ENCODE results near the gene DHDH. TPM values are rescaled to one million over a fixed set of nuclear protein-coding genes. Genes with fewer than 3 reads are reported as not detected.

DHDH gene
- total RNA-seq, 1 donor from 2014 or later, result 0.35 TPM

DNA sequence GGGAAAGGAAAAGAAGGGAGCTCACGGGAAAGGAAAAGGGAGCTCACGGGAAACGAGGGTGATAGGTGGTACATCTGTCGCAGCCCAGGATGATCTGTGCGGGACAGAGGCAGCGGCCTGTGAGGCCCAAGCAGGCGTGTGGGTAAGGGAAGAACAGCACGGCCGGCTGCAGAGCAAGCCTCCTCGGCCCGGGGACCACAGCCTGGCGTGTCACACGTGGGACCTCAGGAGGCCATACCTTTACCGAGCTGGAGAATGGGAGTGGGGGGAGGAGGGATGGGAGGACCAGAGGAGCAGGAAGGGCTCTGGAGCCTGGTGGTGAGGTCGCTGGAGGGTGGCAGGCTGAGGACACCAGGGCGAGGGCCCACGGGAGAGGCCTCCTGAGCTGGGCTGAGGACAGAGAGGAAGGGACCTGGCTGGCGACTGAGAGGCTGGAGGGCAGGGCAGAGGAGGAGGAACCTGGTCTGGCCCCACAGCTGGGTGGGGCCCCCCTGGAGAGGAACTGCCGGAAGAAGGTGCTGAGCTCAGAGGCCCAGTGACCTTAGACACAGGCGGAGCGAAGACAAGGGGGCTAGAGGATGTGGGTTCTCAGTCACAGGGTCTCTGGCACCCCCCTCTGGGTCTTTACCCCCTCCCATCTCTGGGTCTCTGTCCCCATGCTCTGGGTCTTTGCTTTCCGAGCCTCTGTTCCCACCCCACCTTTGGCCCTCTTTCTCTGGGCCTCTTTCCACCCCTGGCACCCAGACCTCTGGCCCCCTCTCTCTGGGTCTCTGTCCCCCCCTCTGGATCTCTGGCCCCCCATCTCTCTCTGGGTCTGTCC, 28.7 kb downstream of the DHDH start:
- intact Hi-C loops (cut with micrococcal nuclease), result loop anchor here (5.0 kb wide), 1 partner anchor 325 kb away; the partner anchor contains the start of gene DBP
- Mint-ChIP-seq H3K4me1 (peaks cover 63% of the 10 kb centered on the region), H3K36me3 (ENCODE audit: low read depth) (peaks cover 57% of the 10 kb centered on the region), H3K4me3 (peak overlapping the region; percentile 100), H3K9me3 (no peaks in the 10 kb centered on the region), H3K27me3 (no peaks in the 10 kb centered on the region), H3K27ac (peak overlapping the region; percentile 99)
- peak; percentile 81 for DNase-seq

DNA sequence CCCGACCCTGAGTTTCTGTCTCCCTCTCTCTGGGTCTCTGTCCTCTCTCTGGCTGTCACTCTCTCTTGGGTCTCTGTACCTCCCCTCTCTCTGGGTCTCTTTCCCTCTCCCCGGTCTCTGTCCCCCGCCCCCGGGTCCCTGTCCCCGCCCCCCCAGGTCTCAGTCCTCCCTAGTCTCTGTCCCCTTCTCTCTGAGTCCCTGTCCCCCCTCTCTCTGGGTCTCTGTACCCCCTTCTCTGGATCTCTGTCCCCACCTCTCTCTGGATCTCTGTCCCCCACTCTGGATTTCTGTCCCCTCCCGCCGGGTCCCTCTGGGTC, 29.3 kb downstream of the DHDH start:
- H3K4me1 Mint-ChIP-seq, result peaks cover 62% of the 10 kb centered on the region
- no peaks in the 10 kb centered on the region for H3K9me3 Mint-ChIP-seq
- H3K4me3 Mint-ChIP-seq, result peak overlapping the region; percentile 100
- no peak for DNase-seq
- intact Hi-C loops (cut with micrococcal nuclease), result loop anchor here (5.0 kb wide), 1 partner anchor 326 kb away; the partner anchor contains the start of gene DBP
- peak overlapping the region; percentile 99 for H3K27ac Mint-ChIP-seq
- no peaks in the 10 kb centered on the region for H3K27me3 Mint-ChIP-seq
- H3K36me3 Mint-ChIP-seq (ENCODE audit: low read depth), result peaks cover 55% of the 10 kb centered on the region

DNA sequence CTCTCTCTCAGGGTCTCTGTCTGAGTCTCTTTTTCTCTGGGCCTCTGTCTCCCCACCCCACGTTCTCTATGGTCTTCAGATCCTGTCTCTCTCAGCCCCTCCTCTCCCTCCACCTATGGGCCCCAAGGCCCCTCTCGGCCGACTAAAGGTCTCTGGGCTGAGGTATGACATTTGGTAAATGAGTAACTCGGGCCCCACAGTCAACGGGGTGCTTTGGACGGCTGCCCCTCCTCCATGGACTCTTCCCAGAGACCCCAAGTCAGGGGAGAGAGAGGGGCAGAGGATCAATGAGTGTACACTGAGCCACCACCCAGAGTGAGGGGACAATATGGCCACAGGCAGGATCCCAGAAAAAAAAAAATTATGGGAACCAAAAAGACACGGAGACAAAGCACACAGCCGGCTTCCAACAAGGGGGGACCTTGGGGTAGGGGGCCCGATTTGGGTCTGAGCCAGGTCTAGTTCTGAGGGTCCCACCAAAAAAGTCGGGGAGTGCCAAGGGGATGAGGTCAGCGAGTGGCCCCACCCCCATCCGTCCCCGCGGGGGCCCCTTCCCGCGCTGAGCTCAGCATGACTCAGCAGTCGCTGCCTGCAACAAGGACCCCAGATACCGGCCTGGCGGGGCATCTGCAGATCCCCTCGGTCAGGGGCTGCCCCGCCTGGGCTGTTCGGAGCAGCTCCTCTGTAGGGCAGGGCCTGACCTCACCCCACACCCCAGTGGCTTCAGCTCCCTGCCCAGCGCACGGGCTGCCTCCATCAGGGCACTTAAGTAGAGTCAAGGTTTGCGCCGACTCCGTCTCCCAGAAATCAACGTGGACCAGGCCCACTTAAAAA, 30.1 kb downstream of the DHDH start:
- H3K27me3 Mint-ChIP-seq, result no peaks in the 10 kb centered on the region
- H3K4me1 Mint-ChIP-seq, result peaks cover 63% of the 10 kb centered on the region
- H3K36me3 Mint-ChIP-seq (ENCODE audit: low read depth), result peaks cover 54% of the 10 kb centered on the region
- peak overlapping the region; percentile 100 for H3K4me3 Mint-ChIP-seq
- intact Hi-C loops (cut with micrococcal nuclease), result loop anchor here (1.0 to 5.0 kb wide), 4 partner anchors 9 to 326 kb away; partner anchors contain the start of genes BAX, DBP and NUCB1
- H3K27ac Mint-ChIP-seq, result peak overlapping the region; percentile 99
- DNase-seq, result peak; percentile 89
- H3K9me3 Mint-ChIP-seq, result no peaks in the 10 kb centered on the region

DNA sequence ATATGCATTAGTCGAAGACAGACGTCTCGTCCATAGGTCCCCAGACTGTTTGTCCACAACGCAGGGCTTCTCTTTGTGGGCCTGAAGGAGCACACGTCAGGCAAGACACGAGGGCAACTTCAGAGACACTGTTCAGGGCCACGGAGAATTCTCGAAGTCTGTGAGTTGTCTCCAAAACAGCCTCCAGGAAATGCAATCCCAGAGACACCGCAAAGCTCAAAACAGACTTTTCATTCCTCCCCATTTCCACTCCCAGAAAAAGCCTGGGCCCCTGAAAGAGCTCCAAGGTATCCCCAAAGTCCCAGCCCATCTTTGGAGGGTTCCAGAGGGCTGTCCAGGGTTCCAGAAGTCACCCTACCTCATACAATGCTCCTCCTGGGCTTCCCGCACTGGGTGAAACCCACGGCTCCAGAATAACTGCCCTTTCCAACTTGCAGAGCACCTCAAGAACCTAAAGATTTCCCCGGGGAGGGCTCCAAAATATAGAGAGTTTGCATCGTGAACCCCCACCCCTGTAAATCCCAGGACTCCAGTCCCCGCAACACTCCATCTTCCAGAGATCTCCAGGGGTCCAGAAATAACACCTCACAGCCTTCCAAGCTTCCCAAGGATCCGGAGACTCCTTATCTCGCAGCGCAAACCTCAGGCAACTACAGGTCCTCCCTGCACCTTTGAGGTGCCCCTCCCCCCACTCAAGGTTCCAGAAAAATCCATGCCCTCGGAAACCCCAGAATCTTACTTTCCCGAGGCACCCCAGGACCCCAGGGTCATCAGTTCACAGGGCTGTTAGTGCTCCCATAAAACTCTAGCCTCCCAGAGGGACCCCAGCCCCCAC, 30.9 kb downstream of the DHDH start:
- Mint-ChIP-seq H3K9me3 (no peaks in the 10 kb centered on the region), H3K27ac (peak overlapping the region; percentile 99), H3K27me3 (no peaks in the 10 kb centered on the region), H3K4me1 (peaks cover 58% of the 10 kb centered on the region), H3K4me3 (peak overlapping the region; percentile 100), H3K36me3 (ENCODE audit: low read depth) (peaks cover 54% of the 10 kb centered on the region)
- intact Hi-C loops (cut with micrococcal nuclease), result loop anchor here (1.0 to 5.0 kb wide), 6 partner anchors 10 to 327 kb away; partner anchors contain the start of genes BAX, DBP, GYS1 and NUCB1
- DNase-seq, result no peak

DNA sequence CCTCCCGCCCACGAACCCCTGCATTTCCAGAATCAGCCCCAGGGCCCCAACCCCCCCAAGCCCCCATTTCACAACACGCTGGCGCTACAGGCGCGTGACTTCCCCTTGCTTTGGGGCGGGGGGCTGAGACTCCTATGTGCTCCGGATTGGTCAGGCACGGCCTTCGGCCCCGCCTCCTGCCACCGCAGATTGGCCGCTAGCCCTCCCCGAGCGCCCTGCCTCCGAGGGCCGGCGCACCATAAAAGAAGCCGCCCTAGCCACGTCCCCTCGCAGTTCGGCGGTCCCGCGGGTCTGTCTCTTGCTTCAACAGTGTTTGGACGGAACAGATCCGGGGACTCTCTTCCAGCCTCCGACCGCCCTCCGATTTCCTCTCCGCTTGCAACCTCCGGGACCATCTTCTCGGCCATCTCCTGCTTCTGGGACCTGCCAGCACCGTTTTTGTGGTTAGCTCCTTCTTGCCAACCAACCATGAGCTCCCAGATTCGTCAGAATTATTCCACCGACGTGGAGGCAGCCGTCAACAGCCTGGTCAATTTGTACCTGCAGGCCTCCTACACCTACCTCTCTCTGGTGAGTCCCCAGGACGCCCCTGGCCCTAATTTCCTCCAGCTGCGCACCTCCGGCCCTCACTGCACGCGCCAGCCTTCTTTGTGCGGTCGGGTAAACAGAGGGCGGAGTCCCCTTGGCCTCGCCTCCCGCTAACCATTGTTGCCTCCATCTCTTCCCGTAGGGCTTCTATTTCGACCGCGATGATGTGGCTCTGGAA, 31.7 kb downstream of the DHDH start, which contains the start of gene FTL:
Gene FTL (plus strand): TSS at position 270 of the 766 bp plus-strand sequence. CDS start 199 bp downstream, at position 469.
- DNase-seq, result peak; percentile 98
- Mint-ChIP-seq H3K4me1 (peaks cover 58% of the 10 kb centered on the region), H3K9me3 (no peaks in the 10 kb centered on the region), H3K4me3 (peak within 1 kb of the TSS; percentile 100), H3K27ac (peak within 1 kb of the TSS; percentile 99), H3K36me3 (ENCODE audit: low read depth) (peaks cover 57% of the 10 kb centered on the region), H3K27me3 (no peaks in the 10 kb centered on the region)
- intact Hi-C loops (cut with micrococcal nuclease), result loop anchor here (1.0 to 2.0 kb wide), 4 partner anchors 28 to 170 kb away; partner anchors contain the start of genes GYS1, NUCB1 and RUVBL2

DNA sequence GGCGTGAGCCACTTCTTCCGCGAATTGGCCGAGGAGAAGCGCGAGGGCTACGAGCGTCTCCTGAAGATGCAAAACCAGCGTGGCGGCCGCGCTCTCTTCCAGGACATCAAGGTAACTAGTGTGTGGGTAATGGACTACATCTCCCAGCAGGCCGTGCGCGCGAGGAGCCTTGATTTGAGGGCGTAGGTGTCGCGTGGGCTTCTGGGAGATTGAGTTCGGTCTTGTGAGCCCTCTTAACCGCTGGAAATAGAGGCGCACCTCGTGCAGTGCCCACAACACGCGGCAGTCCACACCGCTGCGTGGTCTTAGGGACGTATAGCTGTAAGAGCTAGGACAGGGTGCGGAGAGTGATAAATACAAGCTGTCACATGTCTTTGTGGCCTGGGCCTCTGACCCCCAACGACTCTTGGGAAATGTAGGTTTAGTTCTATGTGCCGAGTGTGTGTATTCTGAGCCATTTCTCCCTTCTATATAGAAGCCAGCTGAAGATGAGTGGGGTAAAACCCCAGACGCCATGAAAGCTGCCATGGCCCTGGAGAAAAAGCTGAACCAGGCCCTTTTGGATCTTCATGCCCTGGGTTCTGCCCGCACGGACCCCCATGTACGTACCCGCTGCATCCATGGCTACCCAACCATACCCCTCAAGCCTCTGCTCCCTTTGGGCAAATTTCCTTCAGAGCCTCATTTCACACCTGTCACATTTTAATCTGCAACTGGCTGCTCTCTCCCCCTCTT, 32.5 kb downstream of the DHDH start:
- peak; percentile 96 for DNase-seq
- peaks cover 55% of the 10 kb centered on the region for H3K36me3 Mint-ChIP-seq (ENCODE audit: low read depth)
- H3K27me3 Mint-ChIP-seq, result no peaks in the 10 kb centered on the region
- intact Hi-C loops (cut with micrococcal nuclease), result loop anchor here (1.0 to 2.0 kb wide), 4 partner anchors 27 to 171 kb away; partner anchors contain the start of genes GYS1, NUCB1 and RUVBL2
- H3K9me3 Mint-ChIP-seq, result no peaks in the 10 kb centered on the region
- H3K27ac Mint-ChIP-seq, result peak overlapping the region; percentile 99
- H3K4me3 Mint-ChIP-seq, result peak overlapping the region; percentile 100
- peaks cover 60% of the 10 kb centered on the region for H3K4me1 Mint-ChIP-seq

DNA sequence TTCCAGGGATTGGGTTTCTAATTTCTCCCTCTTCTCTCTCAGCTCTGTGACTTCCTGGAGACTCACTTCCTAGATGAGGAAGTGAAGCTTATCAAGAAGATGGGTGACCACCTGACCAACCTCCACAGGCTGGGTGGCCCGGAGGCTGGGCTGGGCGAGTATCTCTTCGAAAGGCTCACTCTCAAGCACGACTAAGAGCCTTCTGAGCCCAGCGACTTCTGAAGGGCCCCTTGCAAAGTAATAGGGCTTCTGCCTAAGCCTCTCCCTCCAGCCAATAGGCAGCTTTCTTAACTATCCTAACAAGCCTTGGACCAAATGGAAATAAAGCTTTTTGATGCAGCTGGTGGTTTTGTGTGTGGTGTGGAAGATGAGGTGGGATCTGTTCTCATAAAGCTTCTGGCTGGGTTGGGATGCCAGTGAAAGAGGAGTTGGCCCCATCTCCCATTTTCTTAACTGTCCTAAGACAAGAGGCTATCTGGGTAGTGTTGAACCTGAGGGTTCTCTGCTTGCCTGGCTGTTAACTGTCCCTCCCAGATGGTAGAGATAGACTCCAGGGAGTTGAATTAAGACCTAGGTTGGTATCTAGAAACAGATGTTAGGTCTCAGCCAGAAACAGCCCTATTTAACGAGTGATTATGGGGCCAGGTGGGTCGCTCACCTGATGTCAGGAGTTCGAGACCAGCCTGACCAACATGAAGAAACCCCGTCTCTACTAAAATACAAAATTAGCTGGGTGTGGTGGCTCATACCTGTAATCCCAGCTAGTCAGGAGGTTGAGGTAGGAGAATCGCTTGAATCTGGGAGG, 33.2 kb downstream of the DHDH start:
- H3K4me1 Mint-ChIP-seq, result peaks cover 58% of the 10 kb centered on the region
- H3K4me3 Mint-ChIP-seq, result peak overlapping the region; percentile 100
- DNase-seq, result no peak
- no peaks in the 10 kb centered on the region for H3K9me3 Mint-ChIP-seq
- H3K36me3 Mint-ChIP-seq (ENCODE audit: low read depth), result peaks cover 53% of the 10 kb centered on the region
- H3K27ac Mint-ChIP-seq, result peak overlapping the region; percentile 99
- no peaks in the 10 kb centered on the region for H3K27me3 Mint-ChIP-seq
- intact Hi-C loops (cut with micrococcal nuclease), result no loop called here

DNA sequence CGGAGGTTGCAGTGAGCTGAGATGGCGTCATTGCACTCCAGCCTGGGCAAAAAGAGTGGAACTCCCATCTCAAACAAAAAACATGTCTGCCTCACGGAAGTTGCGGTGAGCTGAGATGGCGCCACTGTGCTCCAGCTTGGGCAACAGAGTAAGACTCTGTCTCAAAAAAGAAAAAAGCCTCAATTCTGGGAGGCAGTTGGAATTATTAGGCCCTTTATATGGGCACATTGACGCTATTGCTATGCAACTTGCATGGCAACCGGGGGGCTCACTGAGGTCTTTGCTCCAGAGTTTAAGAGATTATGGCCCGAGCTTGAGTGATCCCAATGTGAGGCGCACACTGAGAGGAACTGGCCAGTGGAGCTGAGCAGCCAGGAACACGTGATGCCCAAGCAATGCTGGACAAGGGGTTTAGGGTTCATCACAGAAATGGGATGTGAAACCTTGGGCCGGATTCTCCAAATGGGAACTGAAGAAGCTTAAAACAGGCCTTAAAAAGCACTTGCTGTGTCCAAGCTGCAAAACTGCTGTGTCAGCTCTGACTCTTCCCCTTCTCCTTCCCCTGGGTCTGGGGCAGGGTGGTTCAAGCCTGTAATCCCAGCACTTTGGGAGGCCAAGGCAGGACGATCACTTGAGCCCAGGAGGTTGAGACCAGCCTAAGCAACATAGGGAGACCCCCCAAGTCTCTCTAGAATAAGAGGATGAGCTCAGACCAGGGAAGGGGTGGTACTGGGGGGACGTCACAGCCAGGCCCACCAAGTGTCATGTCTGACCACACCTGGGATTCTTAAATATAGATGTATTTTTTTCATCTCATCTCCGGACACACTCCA, 34.1 kb downstream of the DHDH start:
- intact Hi-C loops (cut with micrococcal nuclease), result no loop called here
- Mint-ChIP-seq H3K36me3 (ENCODE audit: low read depth) (peaks cover 48% of the 10 kb centered on the region), H3K4me3 (peak overlapping the region; percentile 100), H3K9me3 (no peaks in the 10 kb centered on the region), H3K27ac (peak overlapping the region; percentile 54), H3K27me3 (no peaks in the 10 kb centered on the region), H3K4me1 (peaks cover 50% of the 10 kb centered on the region)
- DNase-seq, result peak; percentile 65

DNA sequence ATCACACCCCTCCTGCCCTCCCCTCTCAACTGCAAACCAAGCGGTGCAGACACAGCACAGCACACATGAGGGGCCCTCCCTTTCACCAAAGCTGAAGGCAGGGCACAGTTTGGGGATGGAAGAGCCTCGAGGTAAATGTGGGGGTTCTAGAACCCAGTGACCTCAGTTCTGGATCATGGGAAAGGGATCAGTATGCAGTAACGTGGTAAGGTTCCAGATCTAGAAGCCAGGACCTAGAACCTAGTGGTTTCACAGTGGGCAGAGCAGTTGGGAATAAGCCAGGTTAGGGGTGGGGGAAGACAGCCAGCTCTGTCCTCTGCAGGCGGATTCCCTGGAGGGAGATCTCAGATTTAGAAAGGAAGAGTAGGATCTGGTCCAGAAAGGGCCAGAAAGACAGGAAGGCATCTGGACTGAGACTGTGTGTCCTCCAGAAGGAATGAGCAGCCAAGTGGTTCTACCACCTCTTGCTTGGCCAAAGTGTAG, 34.7 kb downstream of the DHDH start:
- no peaks in the 10 kb centered on the region for H3K9me3 Mint-ChIP-seq
- no peaks in the 10 kb centered on the region for H3K27me3 Mint-ChIP-seq
- peak overlapping the region; percentile 28 for H3K4me3 Mint-ChIP-seq
- no peak for DNase-seq
- peaks cover 50% of the 10 kb centered on the region for H3K36me3 Mint-ChIP-seq (ENCODE audit: low read depth)
- peaks cover 47% of the 10 kb centered on the region for H3K4me1 Mint-ChIP-seq
- intact Hi-C loops (cut with micrococcal nuclease), result no loop called here
- H3K27ac Mint-ChIP-seq, result peak overlapping the region; percentile 54

DNA sequence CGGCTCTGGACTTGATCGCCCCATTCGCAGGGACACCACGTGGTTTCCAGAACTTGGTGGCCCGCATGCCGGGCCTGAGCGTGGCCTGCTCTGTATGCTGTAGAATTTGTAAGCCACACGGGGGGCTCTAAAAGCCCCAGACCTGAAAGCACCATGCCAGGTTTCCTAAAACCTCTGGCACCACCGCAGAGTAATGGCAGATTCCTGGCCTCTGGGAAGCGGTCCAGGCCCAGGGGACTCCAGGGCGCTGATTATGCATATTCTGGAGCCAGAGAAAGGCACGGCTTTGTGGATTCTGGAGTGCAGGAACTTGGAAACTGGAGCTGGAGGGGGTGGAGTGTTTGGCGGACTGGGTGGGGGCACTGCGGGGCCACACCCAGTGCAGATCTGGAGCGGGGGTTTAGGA, 35.3 kb downstream of the DHDH start:
- Mint-ChIP-seq H3K4me1 (peaks cover 41% of the 10 kb centered on the region), H3K9me3 (no peaks in the 10 kb centered on the region), H3K36me3 (ENCODE audit: low read depth) (peaks cover 49% of the 10 kb centered on the region), H3K4me3 (no peak overlapping the region), H3K27me3 (no peaks in the 10 kb centered on the region), H3K27ac (no peak overlapping the region)
- DNase-seq, result no peak
- intact Hi-C loops (cut with micrococcal nuclease), result no loop called here

Measured in activated CD4-positive, alpha-beta T cell treated with anti-CD3 and anti-CD28 coated beads, Interleukin-2, amount 10 ng/mL, durations not matched to agents 24 days and 14 days (primary cell).